Iris pigment epithelial cell (primary cell): Measurements from ENCODE around the gene ZBTB42.

Source experiments
- DNase-seq: peaks from one replicate; pipeline ENCODE4 v3.0.0-alpha.2; 2011; ENCODE audit warnings: low read depth

Gene ZBTB42

DNA sequence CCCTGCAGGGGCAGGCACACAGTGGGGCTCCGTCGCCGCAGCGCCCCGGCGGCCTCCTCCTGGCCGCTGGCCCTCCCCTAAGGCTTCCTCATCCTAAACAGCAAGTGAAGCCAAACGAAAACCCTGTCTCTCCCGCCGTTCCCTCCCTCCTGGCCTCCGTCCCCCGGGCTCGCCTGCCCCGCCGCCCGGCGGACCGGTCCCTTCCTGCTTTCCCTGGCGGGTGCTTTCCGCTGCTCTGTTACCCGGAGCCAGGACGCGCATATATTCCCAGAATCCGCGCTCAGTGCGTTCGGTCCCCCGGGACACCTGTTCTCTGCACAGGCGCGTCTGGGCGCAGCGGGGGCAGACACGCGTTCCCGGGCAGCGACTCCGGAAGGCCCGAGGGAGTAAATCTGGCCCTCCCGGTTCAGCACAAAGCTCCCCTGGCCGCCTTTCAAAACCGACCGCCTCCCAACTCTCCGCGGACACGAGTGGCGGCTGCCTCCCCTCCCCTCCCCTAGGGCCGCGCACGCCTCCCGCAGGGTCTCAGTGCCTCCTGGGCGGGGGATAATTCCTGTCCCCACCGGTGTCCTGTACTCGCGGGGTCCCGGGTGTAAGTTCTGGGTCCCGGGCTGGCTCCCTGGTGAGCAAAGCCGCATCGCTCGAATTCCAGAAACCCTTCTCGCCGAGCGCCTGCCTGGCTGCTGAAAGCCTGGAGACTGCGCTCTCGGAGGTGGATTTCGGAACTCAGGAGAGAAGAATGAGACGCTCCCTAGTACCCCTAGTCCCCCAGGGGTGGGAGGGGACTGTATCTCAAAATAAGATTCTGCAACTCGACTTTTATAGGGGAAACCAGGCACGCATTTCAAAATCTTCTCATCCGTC is 42.8 kb downstream of the ZBTB42 start:
- peak; percentile 21 for DNase-seq

DNA sequence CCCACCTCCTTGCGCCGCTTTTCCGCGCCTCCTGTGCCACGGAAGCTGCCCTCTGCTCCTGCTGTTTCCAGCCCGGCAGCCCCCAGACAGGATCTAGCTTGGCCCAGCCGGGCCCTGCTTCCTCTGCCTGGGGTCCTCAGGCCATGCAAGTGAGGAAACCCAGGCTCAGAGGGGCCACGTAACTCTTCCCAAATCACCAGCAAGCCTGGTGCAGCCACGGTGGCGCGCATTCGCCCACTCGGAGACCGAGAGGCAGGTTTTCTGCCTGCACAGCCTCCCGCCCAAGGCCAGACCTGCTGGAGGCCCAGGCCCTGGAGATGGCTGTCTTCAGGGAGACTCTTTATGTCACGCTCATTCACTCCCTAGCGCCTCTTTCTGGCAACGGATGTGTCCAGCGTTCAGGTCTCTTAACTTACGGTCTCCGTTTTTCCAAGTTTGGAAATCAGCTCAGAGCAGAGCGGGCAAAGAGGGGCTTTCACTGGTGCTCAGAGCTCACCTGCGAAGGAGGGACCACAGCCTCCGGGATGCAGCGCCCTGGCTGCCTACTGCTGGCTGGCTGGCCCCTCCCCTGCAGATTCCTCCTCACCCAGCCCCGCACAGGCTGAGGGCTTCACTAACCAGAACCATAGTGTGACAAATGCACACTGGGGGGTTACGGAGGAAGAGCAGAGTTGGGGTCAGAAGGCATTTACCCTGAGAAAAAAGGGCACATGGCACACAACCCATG is 43.6 kb downstream of the ZBTB42 start:
- no peak for DNase-seq

DNA sequence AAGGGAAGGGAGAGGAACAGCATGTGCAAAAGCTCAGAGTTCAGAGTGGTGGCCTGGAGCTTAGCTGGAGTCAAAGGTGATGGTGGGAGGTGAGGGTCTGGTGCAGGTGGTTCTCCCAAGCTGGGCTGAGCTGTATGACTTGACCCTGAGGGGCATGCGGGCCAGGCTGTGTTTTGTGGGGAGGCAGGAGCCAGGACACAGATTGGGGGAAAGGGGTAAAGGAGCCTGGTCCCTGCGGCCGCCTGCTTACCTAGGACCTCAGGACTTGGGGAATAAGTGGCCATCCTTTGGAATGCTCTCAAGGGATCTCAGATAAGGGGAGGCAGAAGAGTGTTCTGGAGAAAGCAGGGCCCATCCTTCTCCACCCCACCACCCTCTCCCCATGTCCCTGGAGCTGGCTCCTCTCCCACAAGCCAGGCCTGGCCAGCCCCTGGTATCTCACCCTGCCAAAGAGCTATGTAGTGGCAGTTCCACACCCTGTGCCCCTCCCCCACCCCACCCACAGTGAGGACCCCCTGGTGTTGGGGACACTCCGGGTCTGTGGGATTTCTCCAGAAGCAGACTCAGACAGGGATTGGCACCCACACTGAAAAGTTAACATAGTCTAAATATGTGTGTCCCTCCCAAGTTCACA is 44.2 kb downstream of the ZBTB42 start:
- DNase-seq, result no peak

DNA sequence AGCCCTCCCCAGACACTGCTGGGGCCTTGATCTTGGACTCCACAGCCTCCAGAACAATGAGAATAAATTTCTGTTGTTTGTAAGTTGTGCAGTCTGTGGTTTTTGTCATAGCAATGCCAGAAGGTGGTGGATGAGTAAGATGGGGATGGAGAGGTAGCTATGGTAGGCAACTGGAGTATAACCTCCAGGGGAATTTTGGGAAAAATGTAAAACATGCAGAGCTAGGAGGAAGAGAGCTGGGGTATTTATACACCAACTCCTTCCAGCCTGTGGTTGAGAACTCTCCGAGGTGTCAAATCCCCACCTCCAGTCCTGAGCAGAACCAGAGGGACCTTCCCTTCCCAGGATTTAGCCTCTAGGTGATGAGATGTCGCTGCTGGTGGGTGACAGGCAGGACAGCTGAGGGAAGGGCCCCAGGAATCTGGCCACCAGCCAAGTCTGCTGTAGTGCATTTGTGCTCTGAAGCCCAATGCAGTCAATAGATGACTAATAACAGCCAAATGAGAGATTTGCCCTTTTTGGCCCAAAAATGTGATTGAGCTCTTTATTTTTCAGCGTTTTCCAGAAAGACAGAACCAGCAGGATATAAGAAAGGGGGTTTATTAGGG is 45.0 kb downstream of the ZBTB42 start:
- DNase-seq, result no peak

DNA sequence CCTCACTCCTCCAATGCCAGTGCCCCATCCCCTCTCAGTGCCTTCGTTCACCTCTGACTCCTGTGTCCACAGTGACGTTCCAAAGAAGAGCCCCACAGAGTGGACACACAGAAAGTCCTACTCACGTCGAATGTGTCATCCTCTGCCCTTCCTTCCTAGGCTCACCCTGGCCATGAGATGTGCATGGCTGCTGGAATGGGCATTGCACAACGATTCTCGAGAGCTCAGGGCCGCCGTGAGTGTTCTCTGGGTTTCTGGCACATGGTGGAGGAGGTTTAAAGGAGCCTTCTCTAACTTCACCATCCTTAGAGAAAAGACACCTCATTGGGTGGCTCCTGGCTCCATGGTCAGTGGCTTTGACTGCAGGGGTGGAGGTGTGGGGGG is 51.4 kb downstream of the ZBTB42 start:
- no peak for DNase-seq
